Heart left ventricle (tissue), 13 donors: ENCODE measurements around the gene FCHSD2.

Source experiments
- CTCF ChIP-seq, 12 donors: fragments of 200-600 bp; sonication (generic) in 4 of 12; IDR thresholded peaks; one replicate each; pipeline versions ENCODE4 v1.5.0 to v1.8.0; 2018 to 2022; ENCODE audit warnings: antibody characterized with exemption in 12 of 12, mild to moderate bottlenecking in 5 of 12
- POLR2A ChIP-seq, 2 donors: fragments of 450-650 bp; IDR thresholded peaks; one replicate each; pipeline ENCODE4 v1.6.1; 2017; ENCODE audit warnings: antibody characterized with exemption in 2 of 2, mild to moderate bottlenecking in 2 of 2, moderate library complexity in 2 of 2
- donor health status: ischemic (EF 13 %, LVEDD 7.1; RV severe dilation, severe dysfunction).
- donor health status: DM: no; HTN: yes; CAD: no.
- donor health status: DM: no; HTN: no; CAD: no.
- donor health status: ischemic (EF 25% LVEDD 6.9; RV normal size, moderate dysfunction).
- donor health status: ischemic (EF 25% LVEDD 5.7; RV mildly dilated, moderate dysfunction).
- donor health status: ischemic (EF 35%, LVEDD 5.7; RV mildly dilated, moderate dysfunction).
- donor health status: nonischemic (EF 11% LVEDD 7.7; RV severe dilation, severe dysfunction).
- donor health status: DM: yes; HTN: yes; CAD: no.
- donor health status: PGD.
- donor health status: ischemic (EF 29% LVEDD 5.4; RV normal size, mild dysfunction).
- donor health status: nonischemic (EF 23%, LVEDD 6.1; RV moderate dilation, normal function).

GRCh38 chr11:73012121-73012863, 129.8 kb downstream of the FCHSD2 start:
- TF ChIP-seq POLR2A (IDR thresholded peaks at IDR 0.05): no peak
- TF ChIP-seq CTCF (IDR thresholded peaks at IDR 0.05): no peak
